CD4-positive, alpha-beta T cell (primary cell): ENCODE data around the gene CDKN2C. TPM values are rescaled to one million over a fixed set of nuclear protein-coding genes. Genes with fewer than 3 reads are reported as not detected.

Experiments
- ATAC-seq: fragments of 200-7000 bp; cut with Tn5 transposase; one replicate; pipeline ENCODE4 v1.10.0; 2022; ENCODE audit warnings: mild to moderate bottlenecking; ENCODE audit not compliant: poor library complexity
- CTCF ChIA-PET: fragments of 350-600 bp; sonication (Branson Sonifier 250); formaldehyde crosslinking; loops from one replicate; lab custom pipeline; 2021; ENCODE audit warnings: antibody characterized with exemption, inconsistent platforms; lab: Charles Lee
- POLR2A ChIA-PET: fragments of 350-600 bp; sonication (Branson Sonifier 250); formaldehyde crosslinking; loops from one replicate; lab custom pipeline; 2021; ENCODE audit warnings: antibody characterized with exemption, inconsistent platforms; lab: Charles Lee
- DNase-seq, 14 experiments: peaks; one replicate each; pipeline ENCODE4 v3.0.0-alpha.2; 2013 to 2020; ENCODE audit warnings: mixed read lengths in 2 of 14
- H3K27ac ChIP-seq, 2 donors: one replicate each; pipeline versions ENCODE4 v1.5.1 to v1.7.0; 2013; ENCODE audit warnings: low read length in 2 of 2, low read depth in 1 of 2, mild to moderate bottlenecking in 1 of 2
- H3K27me3 ChIP-seq, 2 experiments: 1 replicate in 1 of 2; 2 replicates in 1 of 2; pipeline versions ENCODE4 v1.6.1 to v1.7.0; 2013; ENCODE audit warnings: low read length in 2 of 2, control low read depth in 1 of 2, mild to moderate bottlenecking in 1 of 2, moderate library complexity in 1 of 2; ENCODE audit not compliant: insufficient read depth in 2 of 2, control insufficient read depth in 1 of 2
- H3K36me3 ChIP-seq: one replicate; pipeline ENCODE4 v1.6.1; 2013; ENCODE audit warnings: low read length, control low read depth; ENCODE audit not compliant: insufficient read depth
- H3K4me1 ChIP-seq: one replicate; pipeline ENCODE4 v1.6.1; 2013; ENCODE audit warnings: low read length, control low read depth; ENCODE audit not compliant: insufficient read depth
- H3K4me3 ChIP-seq: one replicate; pipeline ENCODE4 v1.5.1; 2013; ENCODE audit warnings: mild to moderate bottlenecking, low read length, moderate library complexity
- H3K9me3 ChIP-seq, 2 experiments: 1 replicate in 1 of 2; 2 replicates in 1 of 2; pipeline versions ENCODE4 v1.6.1 to v1.7.0; 2013; ENCODE audit warnings: low read length in 2 of 2, mild to moderate bottlenecking in 2 of 2, control low read depth in 1 of 2, moderate library complexity in 1 of 2; ENCODE audit not compliant: control insufficient read depth in 1 of 2, insufficient read depth in 1 of 2
- H3K27ac Mint-ChIP-seq: one replicate; pipeline ENCODE4 v1.8.0; 2020; ENCODE audit warnings: mixed read lengths
- H3K27me3 Mint-ChIP-seq: one replicate; pipeline ENCODE4 v1.8.0; 2021; ENCODE audit warnings: mixed read lengths
- H3K36me3 Mint-ChIP-seq: one replicate; pipeline ENCODE4 v1.8.0; 2021; ENCODE audit warnings: low read depth, mixed read lengths
- H3K4me1 Mint-ChIP-seq: one replicate; pipeline ENCODE4 v1.8.0; 2021; ENCODE audit warnings: low read depth, mixed read lengths
- H3K4me3 Mint-ChIP-seq: one replicate; pipeline ENCODE4 v1.8.0; 2020; ENCODE audit warnings: mild to moderate bottlenecking, mixed read lengths
- H3K9me3 Mint-ChIP-seq: one replicate; pipeline ENCODE4 v1.8.0; 2020; ENCODE audit warnings: mixed read lengths
- CTCF ChIP-seq: fragments of 200-600 bp; IDR thresholded peaks from one replicate; pipeline ENCODE4 v1.8.0; 2022; ENCODE audit warnings: antibody characterized with exemption, mild to moderate bottlenecking
- intact Hi-C, 2 experiments: fragments of 100-400 bp; cut with DNase I in 1 of 2; cut with micrococcal nuclease in 1 of 2; formaldehyde crosslinking; loops; one replicate each; pipeline versions ENCODE4 v1.15.1 to v1.9.0; 2023 to 2025; cut with DNase I, micrococcal nuclease
- total RNA-seq, 174 experiments: library from RNA in 2 of 174; stranded (reverse) in 2 of 174; gene quantifications; one replicate each; pipeline ENCODE4 v1.2.3 and lab custom pipeline; 2021 to 2026

CDKN2C gene
- total RNA-seq, 2 experiments from 2014 or later = 4.3 to 4.9 TPM

DNA sequence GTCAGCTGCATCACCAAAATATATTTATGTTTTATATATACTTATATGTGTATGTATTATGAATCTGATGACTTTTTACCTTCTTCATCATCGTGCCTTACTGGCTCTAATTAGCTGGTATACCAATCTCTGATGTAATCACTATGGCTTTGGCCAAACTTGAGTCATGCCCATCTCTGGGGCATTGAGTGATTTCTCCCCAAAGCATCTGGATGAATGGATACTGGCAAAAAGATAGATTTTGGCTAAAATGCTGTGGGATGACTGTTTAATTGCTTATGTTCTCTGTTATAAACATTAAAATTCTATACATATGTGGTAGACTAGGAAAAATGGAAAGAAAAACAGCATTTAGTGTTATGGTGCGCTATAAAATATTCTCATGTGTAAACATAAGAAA is 19.6 kb downstream of the CDKN2C start:
- no peak for ATAC-seq
- ChIA-PET CTCF (no interaction called here), POLR2A (no interaction called here)
- Histone ChIP-seq H3K27ac (no peak overlapping the region), H3K9me3 (no peaks in the 10 kb centered on the region), H3K36me3 (no peaks in the 10 kb centered on the region), H3K4me3 (no peak overlapping the region), H3K27me3 (no peaks in the 10 kb centered on the region), H3K4me1 (no peaks in the 10 kb centered on the region)
- Mint-ChIP-seq H3K4me1 (no peaks in the 10 kb centered on the region), H3K4me3 (no peak overlapping the region), H3K9me3 (no peaks in the 10 kb centered on the region), H3K27me3 (peaks cover 4% of the 10 kb centered on the region), H3K27ac (no peak overlapping the region), H3K36me3 (no peaks in the 10 kb centered on the region)
- DNase-seq = no peak
- intact Hi-C loops = no loop called here
- TF ChIP-seq CTCF = no peak

- intact Hi-C loops = no loop called here
- Histone ChIP-seq H3K4me3 (no peak overlapping the region), H3K27me3 (no peaks in the 10 kb centered on the region), H3K4me1 (no peaks in the 10 kb centered on the region), H3K36me3 (no peaks in the 10 kb centered on the region), H3K9me3 (no peaks in the 10 kb centered on the region), H3K27ac (no peak overlapping the region)
- no peaks in the 10 kb centered on the region for H3K4me1 Mint-ChIP-seq
- no peak overlapping the region for H3K4me3 Mint-ChIP-seq
- H3K9me3 Mint-ChIP-seq = no peaks in the 10 kb centered on the region
- no peak overlapping the region for H3K27ac Mint-ChIP-seq
- ChIA-PET POLR2A (no interaction called here), CTCF (no interaction called here)
- peaks cover 4% of the 10 kb centered on the region for H3K27me3 Mint-ChIP-seq
- H3K36me3 Mint-ChIP-seq = no peaks in the 10 kb centered on the region
- no peak for TF ChIP-seq CTCF
- ATAC-seq (no peak), DNase-seq (no peak)
These were observed 22.7 kb downstream of the CDKN2C start for GRCh38 chr1:50992532-50993318.

GRCh38 chr1:50993645-50994044 is 23.6 kb downstream of the CDKN2C start:
- Histone ChIP-seq H3K36me3 (no peaks in the 10 kb centered on the region), H3K27ac (no peak overlapping the region), H3K27me3 (no peaks in the 10 kb centered on the region), H3K4me1 (no peaks in the 10 kb centered on the region), H3K9me3 (no peaks in the 10 kb centered on the region), H3K4me3 (no peak overlapping the region)
- H3K4me3 Mint-ChIP-seq = no peak overlapping the region
- H3K9me3 Mint-ChIP-seq = no peaks in the 10 kb centered on the region
- no peak for DNase-seq
- CTCF ChIA-PET = no interaction called here
- POLR2A ChIA-PET = no interaction called here
- intact Hi-C loops = no loop called here
- H3K27ac Mint-ChIP-seq = no peak overlapping the region
- no peak for ATAC-seq
- peaks cover 4% of the 10 kb centered on the region for H3K27me3 Mint-ChIP-seq
- no peaks in the 10 kb centered on the region for H3K4me1 Mint-ChIP-seq
- TF ChIP-seq CTCF = no peak
- H3K36me3 Mint-ChIP-seq = no peaks in the 10 kb centered on the region
